ENCODE data around the gene ZNF43. TPM values are rescaled to one million over a fixed set of nuclear protein-coding genes. Genes with fewer than 3 reads are reported as not detected.

ZNF43 gene
- total and polyA plus RNA-seq, 2 of the 8 experiments (the other 6 are each of a cell fraction or from before 2014, with no cell fraction given) = 24.7 to 53.1 TPM

DNA sequence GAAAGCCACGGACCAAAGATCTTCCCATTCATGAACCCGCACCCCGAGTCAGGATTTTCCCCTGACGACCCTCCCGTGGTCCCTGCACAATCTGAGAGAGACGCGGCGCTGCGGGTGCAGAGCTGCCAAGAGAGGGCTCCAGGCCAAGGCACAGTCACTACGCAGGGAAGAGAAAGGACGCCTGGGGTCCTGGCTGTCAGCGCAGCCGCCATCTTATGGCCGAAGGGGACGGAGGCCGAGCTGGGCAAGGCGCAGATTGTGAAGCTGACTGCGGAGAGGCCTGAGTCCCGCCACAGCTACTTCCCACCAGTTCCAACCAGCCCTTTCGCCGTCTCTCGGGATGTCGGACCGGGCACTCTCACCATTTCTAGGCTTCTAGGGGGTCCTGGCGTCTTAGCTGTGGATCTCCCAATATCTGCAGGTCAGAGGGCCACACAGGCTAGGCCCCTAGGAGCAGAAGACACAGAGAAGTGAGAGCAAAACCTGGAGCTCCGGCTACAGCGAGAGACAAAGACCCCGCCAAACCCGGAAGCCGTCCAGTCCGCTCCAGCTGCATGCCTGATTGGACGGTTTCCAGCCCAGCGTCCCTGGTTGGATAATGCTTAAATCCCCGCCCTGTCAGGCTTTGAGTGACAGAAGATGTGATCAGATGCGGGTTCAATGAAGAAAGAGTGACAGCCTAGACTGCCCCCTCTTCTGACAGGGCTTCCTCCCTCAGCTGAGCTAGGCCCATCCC lies 68.7 kb downstream of the ZNF43 start, which contains the start of gene ZNF100:
Gene ZNF100 (minus strand): TSS at position 515 of the 736 bp plus-strand sequence. CDS start 150 bp downstream, at position 365.
- no peak within 1 kb of the TSS for H3K14ac ChIP-seq (ENCODE audit: insufficient read length)
- no peak within 1 kb of the TSS for H2BK120ac ChIP-seq (replicated peaks; ENCODE audit: low read depth, low read length)
- ChIA-PET CTCF (ENCODE audit: partially characterized antibody) (interaction anchor here (0.8 to 1.5 kb wide), 5 partner anchors 54 to 283 kb away, joined by 3 to 7 read pairs (median 4); no protein-coding TSS in a partner anchor), POLR2A (ENCODE audit: partially characterized antibody) (interaction anchor here (0.6 to 2.9 kb wide), 26 partner anchors 8 to 1529 kb away, joined by 3 to 25 read pairs (median 4); partner anchors contain the start of genes ZNF429, ZNF43 and ZNF738)
- H3K56ac ChIP-seq (replicated peaks; ENCODE audit: insufficient read length, low read depth, low read length) = peak within 1 kb of the TSS; percentile 78
- peaks cover 0 to 40% of the 10 kb centered on the region in 2 experiments; a peak in 2 of 4 replicates for H3K79me2 ChIP-seq (ENCODE audit: control insufficient read depth in 1 of 2, insufficient read depth in 2 of 2, low read length in 2 of 2)
- H2BK20ac ChIP-seq (ENCODE audit: low read length) = no peak within 1 kb of the TSS
- H3K9ac ChIP-seq (replicated peaks in 1 of 4; ENCODE audit: extremely low read depth in 1 of 4, low read depth in 3 of 4, low read length in 3 of 4) = peak within 1 kb of the TSS; percentile 96 to 99 (median 99)
- no peak within 1 kb of the TSS for H3K4ac ChIP-seq (replicated peaks; ENCODE audit: insufficient read length, low read depth, low read length)
- H3K27me3 ChIP-seq (replicated peaks in 1 of 4; ENCODE audit: control insufficient read depth in 3 of 4, extremely low read depth in 1 of 4, insufficient read depth in 3 of 4, low read length in 3 of 4) = no peaks in the 10 kb centered on the region
- peaks cover 6 to 33% (median 20%) of the 10 kb centered on the region in 4 experiments; a peak in 7 of 8 replicates for H3K36me3 ChIP-seq (ENCODE audit: control insufficient read depth in 2 of 4, insufficient read depth in 4 of 4, low read length in 3 of 4)
- FAIRE-seq = peak; percentile 95
- H3K23ac ChIP-seq (ENCODE audit: insufficient read length) = no peak within 1 kb of the TSS
- no peaks in the 10 kb centered on the region for H3K79me1 ChIP-seq (ENCODE audit: low read depth, low read length)
- no peaks in the 10 kb centered on the region; a peak in 1 of 4 replicates for H3K9me3 ChIP-seq (ENCODE audit: insufficient read depth in 2 of 2, low read depth in 1 of 2, low read length in 1 of 2)
- WGBS, 2 experiments (ENCODE audit: extremely low coverage in 1 of 2, insufficient coverage in 1 of 2, insufficient read length in 1 of 2, insufficient replicate concordance in 2 of 2, low coverage in 1 of 2, low lambda C conversion rate in 2 of 2, missing lambda C conversion rate in 1 of 2) = 2% methylated on average over 35 of the region's 35 CpGs; no CpG with 5 or more reads in 1 of the 2 experiments
- H3K23me2 ChIP-seq (ENCODE audit: low read depth, low read length) = no peaks in the 10 kb centered on the region
- H3K27ac ChIP-seq (ENCODE audit: low read depth, low read length) = peak within 1 kb of the TSS; percentile 96
- peak within 1 kb of the TSS; percentile 98 for H2AFZ ChIP-seq (ENCODE audit: low read length)
- H4K91ac ChIP-seq (replicated peaks; ENCODE audit: insufficient read length, low read length) = no peak within 1 kb of the TSS
- H2AK5ac ChIP-seq (ENCODE audit: low read depth, low read length) = no peak within 1 kb of the TSS
- H4K20me1 ChIP-seq (replicated peaks in 1 of 2; ENCODE audit: control insufficient read depth in 1 of 2, insufficient read depth in 2 of 2, low read length in 2 of 2) = no peaks in the 10 kb centered on the region
- peak within 1 kb of the TSS; percentile 87 to 99 (median 98) for H3K4me3 ChIP-seq (ENCODE audit: extremely low read depth in 1 of 4, insufficient read depth in 2 of 4, low read depth in 3 of 4, low read length in 4 of 4)
- peak within 1 kb of the TSS; percentile 83 for H3K18ac ChIP-seq (ENCODE audit: extremely low read depth, low read length)
- peak within 1 kb of the TSS; percentile 99 for H4K8ac ChIP-seq (ENCODE audit: extremely low read depth, insufficient read depth, low read length)
- no peaks in the 10 kb centered on the region; a peak in 1 of 7 replicates for H3K4me1 ChIP-seq (replicated peaks in 1 of 4; ENCODE audit: control insufficient read depth in 3 of 4, insufficient read depth in 4 of 4, low read length in 3 of 4)
- peak within 1 kb of the TSS; percentile 97 for H2BK5ac ChIP-seq (ENCODE audit: low read depth, low read length)
- H4K5ac ChIP-seq (ENCODE audit: insufficient read length, low read depth, low read length) = peak within 1 kb of the TSS; percentile 68
- H2BK15ac ChIP-seq (ENCODE audit: low read length) = no peak within 1 kb of the TSS
- peak; percentile 79 to 87 for DNase-seq (ENCODE audit: low read depth in 1 of 2, low spot score in 2 of 2)
- no peak within 1 kb of the TSS; the same call in 1 of the 2 replicates for H2BK12ac ChIP-seq (ENCODE audit: low read depth, low read length)
- H3K4me2 ChIP-seq (ENCODE audit: insufficient read depth in 1 of 2, low read depth in 2 of 2, low read length in 2 of 2) = peak within 1 kb of the TSS; percentile 19 to 71
- peak; percentile 96 for TF ChIP-seq TAF1 (IDR thresholded peaks at IDR 0.05; ENCODE audit: low read depth, low read length)
- TF ChIP-seq GABPA (IDR thresholded peaks at IDR 0.05; ENCODE audit: borderline replicate concordance, insufficient read depth, low read length) = no peak
- TF ChIP-seq HDAC6 (IDR thresholded peaks at IDR 0.05; ENCODE audit: low read depth, low read length) = no peak
- TF ChIP-seq BRCA1 (IDR thresholded peaks at IDR 0.05; ENCODE audit: low read depth, low read length) = no peak
- peak; percentile 46; the same call in 1 of the 2 replicates for TF ChIP-seq SP2 (IDR thresholded peaks at IDR 0.05; ENCODE audit: low read length)
- no peak for TF ChIP-seq KDM1A (IDR thresholded peaks at IDR 0.05; ENCODE audit: borderline replicate concordance, low read length)
- TF ChIP-seq, protein P1, sequence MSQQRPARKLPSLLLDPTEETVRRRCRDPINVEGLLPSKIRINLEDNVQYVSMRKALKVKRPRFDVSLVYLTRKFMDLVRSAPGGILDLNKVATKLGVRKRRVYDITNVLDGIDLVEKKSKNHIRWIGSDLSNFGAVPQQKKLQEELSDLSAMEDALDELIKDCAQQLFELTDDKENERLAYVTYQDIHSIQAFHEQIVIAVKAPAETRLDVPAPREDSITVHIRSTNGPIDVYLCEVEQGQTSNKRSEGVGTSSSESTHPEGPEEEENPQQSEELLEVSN (IDR thresholded peaks at IDR 0.05) = no peak
- no peak for TF ChIP-seq POU5F1 (IDR thresholded peaks at IDR 0.05; ENCODE audit: low read depth, low read length)
- no peak for TF ChIP-seq CBX8 (IDR thresholded peaks at IDR 0.05; ENCODE audit: borderline replicate concordance, low read depth, low read length)
- TF ChIP-seq SIN3A (conservative IDR thresholded peaks at IDR 0.05 in 1 of 2, IDR thresholded peaks at IDR 0.05 in 1 of 2; ENCODE audit: low read depth in 1 of 2, low read length in 2 of 2) = peak; percentile 35 to 68; a peak in 2 of 4 replicates
- TF ChIP-seq TCF12 (IDR thresholded peaks at IDR 0.05; ENCODE audit: low read depth, low read length) = no peak
